Natural killer cell (primary cell): ENCODE measurements around the gene KLHL15. TPM values are rescaled to one million over a fixed set of nuclear protein-coding genes. Genes with fewer than 3 reads are reported as not detected.
A peak's percentile ranks its signal among the peaks of the same experiment; 100 is the strongest.

Source experiments
- ATAC-seq, 3 donors: fragments of 150-1000 bp in 2 of 3; fragments of 200-7000 bp in 1 of 3; cut with Tn5 transposase; 1 replicate in 1 of 3; 2 replicates in 2 of 3; pipeline ENCODE4 v1.10.0; 2021; ENCODE audit warnings: mild to moderate bottlenecking in 2 of 3, moderate library complexity in 2 of 3
- DNase-seq, 2 donors: peaks; one replicate each; pipeline versions ENCODE4 v3.0.0 to v3.0.0-alpha.2; 2013 to 2021; ENCODE audit warnings: mixed read lengths in 1 of 2
- H3K27ac ChIP-seq: one replicate; pipeline ENCODE4 v1.5.1; 2013; ENCODE audit warnings: mild to moderate bottlenecking, low read length
- H3K27me3 ChIP-seq: one replicate; pipeline ENCODE4 v1.6.1; 2013; ENCODE audit warnings: low read length; ENCODE audit not compliant: control insufficient read depth, insufficient read depth
- H3K36me3 ChIP-seq: one replicate; pipeline ENCODE4 v1.6.1; 2013; ENCODE audit warnings: low read length; ENCODE audit not compliant: control insufficient read depth, insufficient read depth
- H3K4me1 ChIP-seq: one replicate; pipeline ENCODE4 v1.6.1; 2013; ENCODE audit warnings: low read length; ENCODE audit not compliant: control insufficient read depth, insufficient read depth
- H3K4me3 ChIP-seq: one replicate; pipeline ENCODE4 v1.5.1; 2013; ENCODE audit warnings: low read length
- H3K9me3 ChIP-seq: one replicate; pipeline ENCODE4 v1.6.1; 2013; ENCODE audit warnings: low read length; ENCODE audit not compliant: control insufficient read depth, insufficient read depth
- H3K27ac Mint-ChIP-seq, 2 donors: one replicate each; pipeline ENCODE4 v1.8.0; 2022; ENCODE audit warnings: mild to moderate bottlenecking in 2 of 2, mixed read lengths in 2 of 2, moderate library complexity in 1 of 2
- H3K27me3 Mint-ChIP-seq, 2 donors: one replicate each; pipeline ENCODE4 v1.8.0; 2022; ENCODE audit warnings: low read depth in 2 of 2, mixed read lengths in 2 of 2
- H3K36me3 Mint-ChIP-seq: one replicate; pipeline ENCODE4 v1.8.0; 2022; ENCODE audit warnings: mixed read lengths
- H3K4me1 Mint-ChIP-seq, 2 donors: one replicate each; pipeline ENCODE4 v1.8.0; 2022; ENCODE audit warnings: mixed read lengths in 2 of 2
- H3K4me3 Mint-ChIP-seq: one replicate; pipeline ENCODE4 v1.8.0; 2022; ENCODE audit warnings: mild to moderate bottlenecking, moderate library complexity, mixed read lengths
- H3K9me3 Mint-ChIP-seq, 2 donors: one replicate each; pipeline ENCODE4 v1.8.0; 2022; ENCODE audit warnings: mixed read lengths in 2 of 2
- CTCF ChIP-seq: fragments of 200-600 bp; IDR thresholded peaks from one replicate; pipeline ENCODE4 v1.8.0; 2022; ENCODE audit warnings: antibody characterized with exemption
- WGBS: methylation state at CpG from one replicate; pipeline ENCODE4 v1.1.7; 2013; ENCODE audit warnings: missing lambda C conversion rate; ENCODE audit not compliant: insufficient coverage; 5-methylcytosine and 5-hydroxymethylcytosine counted together
- intact Hi-C: fragments of 100-400 bp; cut with micrococcal nuclease; formaldehyde crosslinking; loops from one replicate; pipeline ENCODE4 v1.14.2; 2022
- total RNA-seq, 4 donors: library from RNA; stranded (reverse); fragments of 120-200 nt in 1 of 4; gene quantifications; one replicate each; pipeline versions ENCODE4 v1.2.3 to v1.2.4, GENCODE V29; 2013 to 2022

Gene KLHL15
- total RNA-seq, 3 donors from 2014 or later (not counting 1 experiment from before 2014, with no cell fraction given), result 17.5 to 29.2 (median 18.6) TPM

DNA sequence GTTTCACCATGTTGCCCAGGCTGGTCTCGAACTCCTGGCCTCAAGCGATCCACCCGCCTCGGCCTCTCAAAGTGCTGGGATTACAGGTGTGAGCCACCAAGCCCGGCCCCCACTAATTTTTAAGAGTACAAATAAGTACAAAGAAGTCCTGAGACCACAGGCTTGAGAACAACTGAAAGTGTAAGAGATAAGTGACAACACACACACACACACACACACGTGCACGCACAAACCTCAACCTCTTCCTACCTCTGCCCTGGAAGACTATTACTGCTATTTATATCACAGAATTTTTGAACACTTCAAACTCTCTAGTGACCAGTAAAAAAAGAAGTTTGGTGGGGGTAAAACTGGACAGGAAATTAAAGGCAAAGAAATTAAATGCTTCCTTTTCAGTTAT, 7.5 kb downstream of the KLHL15 start:
- H3K36me3 ChIP-seq, result no peaks in the 10 kb centered on the region
- DNase-seq, result peak in 1 of 2 donors; percentile 44
- peak in 2 of 3 donors; percentile 33 to 48 for ATAC-seq
- WGBS, result 53% methylated on average over 2 of the region's 7 CpGs
- Mint-ChIP-seq H3K27me3 (peaks cover 0 to 4% of the 10 kb centered on the region in 2 donors), H3K36me3 (no peaks in the 10 kb centered on the region), H3K4me1 (peaks cover 25 to 39% of the 10 kb centered on the region in 2 donors), H3K4me3 (peak overlapping the region; percentile 15), H3K27ac (peak overlapping the region; percentile 56 to 59), H3K9me3 (no peaks in the 10 kb centered on the region)
- H3K4me1 ChIP-seq, result peaks cover 14% of the 10 kb centered on the region
- intact Hi-C loops, result no loop called here
- H3K27me3 ChIP-seq, result no peaks in the 10 kb centered on the region
- no peak for TF ChIP-seq CTCF
- H3K4me3 ChIP-seq, result no peak overlapping the region
- no peaks in the 10 kb centered on the region for H3K9me3 ChIP-seq
- H3K27ac ChIP-seq, result no peak overlapping the region

DNA sequence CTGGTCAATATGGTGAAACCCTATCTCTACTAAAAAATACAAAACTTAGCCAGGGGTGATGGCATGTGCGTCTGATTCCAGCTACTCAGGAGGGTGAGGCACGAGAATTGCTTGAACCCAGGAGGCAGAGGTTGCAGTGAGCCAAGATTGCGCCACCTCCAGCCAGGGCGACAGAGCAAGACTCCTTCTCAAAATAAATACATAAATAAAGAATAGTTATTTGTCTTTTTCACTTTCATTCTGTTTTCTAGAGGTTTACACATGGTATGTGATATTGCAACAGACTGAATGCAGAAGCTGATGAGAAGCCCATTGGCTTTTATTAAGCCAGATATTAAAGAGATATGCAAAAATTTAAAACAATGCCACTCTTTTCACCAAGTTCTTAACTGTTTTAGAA, 8.2 kb downstream of the KLHL15 start:
- 93% methylated on average over 2 of the region's 4 CpGs for WGBS
- peaks cover 14% of the 10 kb centered on the region for H3K4me1 ChIP-seq
- H3K27ac ChIP-seq, result no peak overlapping the region
- Mint-ChIP-seq H3K9me3 (no peaks in the 10 kb centered on the region), H3K36me3 (no peaks in the 10 kb centered on the region), H3K4me1 (peaks cover 27 to 41% of the 10 kb centered on the region in 2 donors), H3K4me3 (no peak overlapping the region), H3K27ac (no peak overlapping the region), H3K27me3 (peaks cover 0 to 8% of the 10 kb centered on the region in 2 donors)
- no peak for TF ChIP-seq CTCF
- H3K27me3 ChIP-seq, result no peaks in the 10 kb centered on the region
- DNase-seq (no peak), ATAC-seq (no peak)
- intact Hi-C loops, result no loop called here
- no peaks in the 10 kb centered on the region for H3K36me3 ChIP-seq
- H3K9me3 ChIP-seq, result no peaks in the 10 kb centered on the region
- H3K4me3 ChIP-seq, result no peak overlapping the region

GRCh38 chrX:24017674-24018073, 9.3 kb downstream of the KLHL15 start:
- ATAC-seq (no peak), DNase-seq (no peak)
- H3K36me3 Mint-ChIP-seq, result no peaks in the 10 kb centered on the region
- H3K27me3 ChIP-seq, result no peaks in the 10 kb centered on the region
- H3K9me3 Mint-ChIP-seq, result no peaks in the 10 kb centered on the region
- no peak overlapping the region for H3K4me3 Mint-ChIP-seq
- WGBS, result 94% methylated on average over 8 of the region's 9 CpGs
- TF ChIP-seq CTCF, result no peak
- H3K4me1 Mint-ChIP-seq, result peaks cover 20 to 32% of the 10 kb centered on the region in 2 donors
- intact Hi-C loops, result no loop called here
- H3K27ac ChIP-seq, result no peak overlapping the region
- H3K9me3 ChIP-seq, result no peaks in the 10 kb centered on the region
- H3K4me1 ChIP-seq, result peaks cover 14% of the 10 kb centered on the region
- H3K4me3 ChIP-seq, result no peak overlapping the region
- no peaks in the 10 kb centered on the region for H3K36me3 ChIP-seq
- H3K27ac Mint-ChIP-seq, result no peak overlapping the region
- H3K27me3 Mint-ChIP-seq, result peaks cover 0 to 8% of the 10 kb centered on the region in 2 donors

- WGBS, result 15% methylated on average over 4 of the region's 5 CpGs
- Histone ChIP-seq H3K27me3 (no peaks in the 10 kb centered on the region), H3K36me3 (no peaks in the 10 kb centered on the region), H3K9me3 (no peaks in the 10 kb centered on the region), H3K27ac (no peak overlapping the region), H3K4me3 (no peak overlapping the region), H3K4me1 (peaks cover 14% of the 10 kb centered on the region)
- DNase-seq (peak in 1 of 2 donors; percentile 20), ATAC-seq (no peak)
- Mint-ChIP-seq H3K36me3 (no peaks in the 10 kb centered on the region), H3K4me3 (no peak overlapping the region), H3K9me3 (no peaks in the 10 kb centered on the region), H3K27me3 (peaks cover 0 to 8% of the 10 kb centered on the region in 2 donors), H3K4me1 (peaks cover 10 to 28% of the 10 kb centered on the region in 2 donors), H3K27ac (peak overlapping the region; percentile 30 to 49)
- no peak for TF ChIP-seq CTCF
- intact Hi-C loops, result no loop called here
Measured at GRCh38 chrX:24014388-24015018, 12.5 kb downstream of the KLHL15 start.
